CD4-positive, alpha-beta T cell treated with Interleukin-12 subunit alpha and Interleukin-12 subunit beta, for 1 hour (primary cell): ENCODE results near the gene NR5A2.
A peak's percentile ranks its signal among the peaks of the same experiment; 100 is the strongest.

Source experiments
- DNase-seq: peaks from one replicate; pipeline ENCODE4 v3.0.0-alpha.2; 2020

Gene NR5A2

GRCh38 chr1:200130552-200130951 lies 103.0 kb downstream of the NR5A2 start:
- no peak for DNase-seq

GRCh38 chr1:200131551-200132125 lies 104.1 kb downstream of the NR5A2 start:
- no peak for DNase-seq

GRCh38 chr1:200133123-200133522 lies 105.6 kb downstream of the NR5A2 start:
- no peak for DNase-seq

GRCh38 chr1:200134116-200134515 lies 106.6 kb downstream of the NR5A2 start:
- no peak for DNase-seq

- no peak for DNase-seq
Observed at GRCh38 chr1:200136384-200136783, 108.9 kb downstream of the NR5A2 start.

- peak; percentile 60 for DNase-seq
Observed at GRCh38 chr1:200139661-200140250, 112.2 kb downstream of the NR5A2 start.

- DNase-seq: no peak
Observed at GRCh38 chr1:200143347-200143746, 115.8 kb downstream of the NR5A2 start.

- no peak for DNase-seq
Observed at GRCh38 chr1:200146100-200146499, 118.6 kb downstream of the NR5A2 start.

GRCh38 chr1:200147094-200147493 lies 119.6 kb downstream of the NR5A2 start:
- no peak for DNase-seq

- no peak for DNase-seq
Observed at GRCh38 chr1:200147742-200148141, 120.2 kb downstream of the NR5A2 start.

GRCh38 chr1:200150006-200150405 lies 122.5 kb downstream of the NR5A2 start:
- DNase-seq: no peak

- DNase-seq: no peak
Observed at GRCh38 chr1:200150721-200151120, 123.2 kb downstream of the NR5A2 start.

- no peak for DNase-seq
Observed at GRCh38 chr1:200152336-200152735, 124.8 kb downstream of the NR5A2 start.

- peak; percentile 68 for DNase-seq
Observed at GRCh38 chr1:200153277-200154055, 126.0 kb downstream of the NR5A2 start.

- DNase-seq: peak; percentile 71
Observed at GRCh38 chr1:200154069-200154767, 126.7 kb downstream of the NR5A2 start.

GRCh38 chr1:200157715-200158114 lies 130.2 kb downstream of the NR5A2 start:
- no peak for DNase-seq

- no peak for DNase-seq
Observed at GRCh38 chr1:200161801-200162200, 134.3 kb downstream of the NR5A2 start.

- DNase-seq: no peak
Observed at GRCh38 chr1:200162258-200162657, 134.7 kb downstream of the NR5A2 start.

GRCh38 chr1:200162877-200163276 lies 135.4 kb downstream of the NR5A2 start:
- DNase-seq: no peak

GRCh38 chr1:200163911-200164310 lies 136.4 kb downstream of the NR5A2 start:
- DNase-seq: no peak

- no peak for DNase-seq
Observed at GRCh38 chr1:200165493-200166220, 138.1 kb downstream of the NR5A2 start.

GRCh38 chr1:200166411-200166810 lies 138.9 kb downstream of the NR5A2 start:
- DNase-seq: no peak

GRCh38 chr1:200168926-200169325 lies 141.4 kb downstream of the NR5A2 start:
- no peak for DNase-seq
